DND-41 (cell line): ENCODE measurements around the gene CEMP1.

ENCODE experiments used
- ATAC-seq: fragments of 200-7000 bp; cut with Tn5 transposase; 3 replicates; pipeline ENCODE4 v1.9.1; 2021; ENCODE audit warnings: low read depth; ENCODE audit not compliant: insufficient read depth
- DNase-seq: peaks from one replicate; pipeline ENCODE4 v3.0.0-alpha.2; 2020
- H2AFZ ChIP-seq: 2 replicates; pipeline ENCODE4 v1.6.0; 2012; ENCODE audit warnings: low read depth, low read length
- H3K27ac ChIP-seq: 2 replicates; pipeline ENCODE4 v1.5.1; 2012; ENCODE audit warnings: low read length, inconsistent platforms
- H3K27me3 ChIP-seq: fragments of 200-600 bp; sonication (generic); 2 replicates; pipeline ENCODE4 v1.6.0; 2012; ENCODE audit warnings: low read length, mild to moderate bottlenecking, inconsistent platforms; ENCODE audit not compliant: insufficient read depth, poor library complexity
- H3K36me3 ChIP-seq: 2 replicates; pipeline ENCODE4 v1.5.1; 2012; ENCODE audit warnings: low read length, inconsistent platforms; ENCODE audit not compliant: insufficient read depth
- H3K4me1 ChIP-seq: 2 replicates; pipeline ENCODE4 v1.5.1; 2012; ENCODE audit warnings: mild to moderate bottlenecking, low read length; ENCODE audit not compliant: insufficient read depth
- H3K4me2 ChIP-seq: 2 replicates; pipeline ENCODE4 v1.6.0; 2012; ENCODE audit warnings: mild to moderate bottlenecking, moderate library complexity, low read length, inconsistent platforms; ENCODE audit not compliant: insufficient read depth
- H3K4me3 ChIP-seq, 2 experiments: fragments of 200-600 bp in 1 of 2; shearing (Covaris generic) in 1 of 2; 2 replicates each; pipeline ENCODE4 v1.5.1; 2012 to 2016; ENCODE audit warnings: inconsistent platforms in 2 of 2, low read length in 2 of 2, mild to moderate bottlenecking in 2 of 2, low read depth in 1 of 2, moderate library complexity in 1 of 2
- H3K79me2 ChIP-seq: 2 replicates; pipeline ENCODE4 v1.6.0; 2012; ENCODE audit warnings: low read length, inconsistent platforms; ENCODE audit not compliant: insufficient read depth
- H3K9ac ChIP-seq: 2 replicates; pipeline ENCODE4 v1.6.0; 2012; ENCODE audit warnings: low read depth, mild to moderate bottlenecking, inconsistent platforms, low read length, moderate library complexity
- H3K9me3 ChIP-seq: 2 replicates; pipeline ENCODE4 v1.5.1; 2012; ENCODE audit warnings: low read length, moderate library complexity, mild to moderate bottlenecking, inconsistent platforms; ENCODE audit not compliant: insufficient read depth, severe bottlenecking
- H4K20me1 ChIP-seq: 2 replicates; pipeline ENCODE4 v1.6.0; 2012; ENCODE audit warnings: low read length; ENCODE audit not compliant: insufficient read depth
- CTCF ChIP-seq: IDR thresholded peaks from 2 replicates; pipeline ENCODE4 v1.5.1; 2012; ENCODE audit warnings: borderline replicate concordance, low read length, moderate library complexity, mild to moderate bottlenecking; ENCODE audit not compliant: poor library complexity, severe bottlenecking; ENCODE audit errors: extremely low read depth
- EZH2 ChIP-seq: IDR thresholded peaks from 3 replicates; pipeline ENCODE4 v1.6.1; 2012; ENCODE audit warnings: borderline replicate concordance, low read depth, mild to moderate bottlenecking, moderate library complexity, low read length, inconsistent platforms; ENCODE audit not compliant: severe bottlenecking

Gene CEMP1

GRCh38 chr16:2497695-2498484 is 33.3 kb downstream of the CEMP1 start:
- Histone ChIP-seq H3K79me2 (0 out of 2 replicates have a peak, but pooled peaks cover 5% of the 10 kb centered on the region), H4K20me1 (peaks cover 33% of the 10 kb centered on the region), H3K4me3 (no peak overlapping the region), H3K9ac (no peak overlapping the region), H3K4me1 (peaks cover 11% of the 10 kb centered on the region), H3K4me2 (no peak overlapping the region), H3K9me3 (no peaks in the 10 kb centered on the region), H3K36me3 (peaks cover 61% of the 10 kb centered on the region), H3K27me3 (no peaks in the 10 kb centered on the region), H3K27ac (no peak overlapping the region), H2AFZ (no peak overlapping the region)
- ATAC-seq (no peak), DNase-seq (no peak)
- no peak for TF ChIP-seq CTCF
- TF ChIP-seq EZH2: no peak

- Histone ChIP-seq H2AFZ (no peak overlapping the region), H3K36me3 (peaks cover 56% of the 10 kb centered on the region), H3K9ac (no peak overlapping the region), H3K9me3 (no peaks in the 10 kb centered on the region), H4K20me1 (peaks cover 28% of the 10 kb centered on the region), H3K4me1 (peaks cover 11% of the 10 kb centered on the region), H3K79me2 (peaks cover 9% of the 10 kb centered on the region; the same call in 1 of the 2 replicates), H3K4me3 (no peak overlapping the region), H3K4me2 (no peak overlapping the region), H3K27ac (no peak overlapping the region), H3K27me3 (no peaks in the 10 kb centered on the region)
- TF ChIP-seq EZH2: no peak
- no peak for TF ChIP-seq CTCF
- DNase-seq (no peak), ATAC-seq (no peak)
Measured at GRCh38 chr16:2497116-2497630, 34.0 kb downstream of the CEMP1 start.

- DNase-seq (no peak), ATAC-seq (no peak)
- Histone ChIP-seq H3K27me3 (no peaks in the 10 kb centered on the region), H4K20me1 (peaks cover 22% of the 10 kb centered on the region), H3K4me2 (no peak overlapping the region), H3K79me2 (peaks cover 10% of the 10 kb centered on the region; the same call in 1 of the 2 replicates), H2AFZ (no peak overlapping the region), H3K9ac (no peak overlapping the region), H3K9me3 (no peaks in the 10 kb centered on the region), H3K4me1 (peaks cover 7% of the 10 kb centered on the region), H3K27ac (no peak overlapping the region), H3K4me3 (no peak overlapping the region), H3K36me3 (peaks cover 51% of the 10 kb centered on the region)
- no peak for TF ChIP-seq CTCF
- no peak for TF ChIP-seq EZH2
Measured at GRCh38 chr16:2496223-2497115, 34.7 kb downstream of the CEMP1 start.
